ENCODE measurements around the gene ATP1A4. TPM values are rescaled to one million over a fixed set of nuclear protein-coding genes. Genes with fewer than 3 reads are reported as not detected.

The ATP1A4 gene
- total RNA-seq, 1 experiment from 2014 or later: not detected

DNA sequence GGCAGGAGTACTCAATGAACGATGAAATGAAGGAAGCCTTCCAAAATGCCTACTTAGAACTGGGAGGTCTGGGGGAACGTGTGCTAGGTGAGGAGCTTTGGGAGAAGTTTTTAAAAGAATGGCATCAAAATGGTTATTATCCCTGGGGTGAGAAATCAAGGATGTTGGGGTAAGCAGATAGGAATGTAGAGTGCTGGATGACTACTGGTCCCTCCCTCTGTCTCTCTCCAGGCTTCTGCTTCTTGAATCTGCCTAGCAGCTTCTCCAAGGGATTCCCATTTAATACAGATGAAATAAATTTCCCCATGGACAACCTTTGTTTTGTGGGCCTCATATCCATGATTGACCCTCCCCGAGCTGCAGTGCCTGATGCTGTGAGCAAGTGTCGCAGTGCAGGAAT, 20.0 kb downstream of the ATP1A4 start:
- ATAC-seq (no peak), DNase-seq (ENCODE audit: low read depth, low spot score) (no peak)
- H3K36me3 ChIP-seq (ENCODE audit: control insufficient read depth, insufficient read depth, low read length): no peaks in the 10 kb centered on the region
- no TSS peak for BruUV-seq (replicated peaks)
- in situ Hi-C loops (cut with HindIII; ENCODE audit: low pct_unique_long_range_greater_than_20kb, low sequenced_read_pairs) (no loop called here), intact Hi-C loops (cut with micrococcal nuclease; ENCODE audit: unreplicated experiment) (no loop called here)
- CTCF ChIA-PET: interaction anchor here (0.6 to 1.3 kb wide), 2 partner anchors 25 to 71 kb away, joined by 5 to 6 read pairs; no protein-coding TSS in a partner anchor
- H3K4me1 ChIP-seq (ENCODE audit: control insufficient read depth, insufficient read depth, low read length): no peaks in the 10 kb centered on the region
- POLR2A ChIA-PET: no interaction called here
- TF ChIP-seq POLR2AphosphoS5 (IDR thresholded peaks at IDR 0.05; ENCODE audit: low read depth, low read length) (no peak), SIN3A (IDR thresholded peaks at IDR 0.05; ENCODE audit: borderline replicate concordance, insufficient read depth, low read depth, low read length) (no peak), TCF7L2 (IDR thresholded peaks at IDR 0.05; ENCODE audit: low read depth, low read length) (no peak)
- TF ChIP-seq, protein P1, sequence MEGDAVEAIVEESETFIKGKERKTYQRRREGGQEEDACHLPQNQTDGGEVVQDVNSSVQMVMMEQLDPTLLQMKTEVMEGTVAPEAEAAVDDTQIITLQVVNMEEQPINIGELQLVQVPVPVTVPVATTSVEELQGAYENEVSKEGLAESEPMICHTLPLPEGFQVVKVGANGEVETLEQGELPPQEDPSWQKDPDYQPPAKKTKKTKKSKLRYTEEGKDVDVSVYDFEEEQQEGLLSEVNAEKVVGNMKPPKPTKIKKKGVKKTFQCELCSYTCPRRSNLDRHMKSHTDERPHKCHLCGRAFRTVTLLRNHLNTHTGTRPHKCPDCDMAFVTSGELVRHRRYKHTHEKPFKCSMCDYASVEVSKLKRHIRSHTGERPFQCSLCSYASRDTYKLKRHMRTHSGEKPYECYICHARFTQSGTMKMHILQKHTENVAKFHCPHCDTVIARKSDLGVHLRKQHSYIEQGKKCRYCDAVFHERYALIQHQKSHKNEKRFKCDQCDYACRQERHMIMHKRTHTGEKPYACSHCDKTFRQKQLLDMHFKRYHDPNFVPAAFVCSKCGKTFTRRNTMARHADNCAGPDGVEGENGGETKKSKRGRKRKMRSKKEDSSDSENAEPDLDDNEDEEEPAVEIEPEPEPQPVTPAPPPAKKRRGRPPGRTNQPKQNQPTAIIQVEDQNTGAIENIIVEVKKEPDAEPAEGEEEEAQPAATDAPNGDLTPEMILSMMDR (IDR thresholded peaks at IDR 0.05): no peak
- TF ChIP-seq, protein P2, sequence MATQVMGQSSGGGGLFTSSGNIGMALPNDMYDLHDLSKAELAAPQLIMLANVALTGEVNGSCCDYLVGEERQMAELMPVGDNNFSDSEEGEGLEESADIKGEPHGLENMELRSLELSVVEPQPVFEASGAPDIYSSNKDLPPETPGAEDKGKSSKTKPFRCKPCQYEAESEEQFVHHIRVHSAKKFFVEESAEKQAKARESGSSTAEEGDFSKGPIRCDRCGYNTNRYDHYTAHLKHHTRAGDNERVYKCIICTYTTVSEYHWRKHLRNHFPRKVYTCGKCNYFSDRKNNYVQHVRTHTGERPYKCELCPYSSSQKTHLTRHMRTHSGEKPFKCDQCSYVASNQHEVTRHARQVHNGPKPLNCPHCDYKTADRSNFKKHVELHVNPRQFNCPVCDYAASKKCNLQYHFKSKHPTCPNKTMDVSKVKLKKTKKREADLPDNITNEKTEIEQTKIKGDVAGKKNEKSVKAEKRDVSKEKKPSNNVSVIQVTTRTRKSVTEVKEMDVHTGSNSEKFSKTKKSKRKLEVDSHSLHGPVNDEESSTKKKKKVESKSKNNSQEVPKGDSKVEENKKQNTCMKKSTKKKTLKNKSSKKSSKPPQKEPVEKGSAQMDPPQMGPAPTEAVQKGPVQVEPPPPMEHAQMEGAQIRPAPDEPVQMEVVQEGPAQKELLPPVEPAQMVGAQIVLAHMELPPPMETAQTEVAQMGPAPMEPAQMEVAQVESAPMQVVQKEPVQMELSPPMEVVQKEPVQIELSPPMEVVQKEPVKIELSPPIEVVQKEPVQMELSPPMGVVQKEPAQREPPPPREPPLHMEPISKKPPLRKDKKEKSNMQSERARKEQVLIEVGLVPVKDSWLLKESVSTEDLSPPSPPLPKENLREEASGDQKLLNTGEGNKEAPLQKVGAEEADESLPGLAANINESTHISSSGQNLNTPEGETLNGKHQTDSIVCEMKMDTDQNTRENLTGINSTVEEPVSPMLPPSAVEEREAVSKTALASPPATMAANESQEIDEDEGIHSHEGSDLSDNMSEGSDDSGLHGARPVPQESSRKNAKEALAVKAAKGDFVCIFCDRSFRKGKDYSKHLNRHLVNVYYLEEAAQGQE (IDR thresholded peaks at IDR 0.05; ENCODE audit: insufficient read depth in 1 of 2, low read depth in 2 of 2, low read length in 1 of 2): no peak
- H3K27ac ChIP-seq (ENCODE audit: low read length): no peak overlapping the region
- no peaks in the 10 kb centered on the region for H3K9me3 ChIP-seq (ENCODE audit: control insufficient read depth, insufficient read depth, low read depth, low read length)
- peaks cover 5% of the 10 kb centered on the region for H3K27me3 ChIP-seq (ENCODE audit: control insufficient read depth, insufficient read depth, low read length)
- no peak overlapping the region for H3K4me3 ChIP-seq (ENCODE audit: low read depth in 2 of 2, low read length in 2 of 2)

DNA sequence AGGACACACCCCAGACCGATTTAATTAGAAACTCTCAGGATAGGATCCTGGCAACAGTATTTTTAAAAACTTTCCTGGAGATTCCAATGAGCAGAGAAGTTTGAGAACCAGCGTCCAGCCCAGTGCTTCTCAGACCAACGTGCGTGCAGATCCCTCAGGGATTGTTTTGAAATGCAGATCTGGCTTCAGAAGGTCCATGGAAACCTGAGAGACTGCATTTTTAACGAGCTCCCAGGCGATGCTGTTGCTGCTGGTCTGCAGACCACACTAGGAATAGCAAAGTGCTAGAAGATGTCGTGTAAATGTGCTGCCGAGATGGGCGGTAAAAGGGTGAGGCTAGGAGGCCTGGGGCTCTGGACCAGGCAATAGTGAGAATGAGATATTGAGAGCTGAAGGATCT, 20.6 kb downstream of the ATP1A4 start:
- no TSS peak for BruUV-seq (replicated peaks)
- ChIA-PET CTCF (interaction anchor here (1.3 kb wide), 1 partner anchor 71 kb away, joined by 5 read pairs; no protein-coding TSS in a partner anchor), POLR2A (no interaction called here)
- Histone ChIP-seq H3K27me3 (ENCODE audit: control insufficient read depth, insufficient read depth, low read length) (peaks cover 5% of the 10 kb centered on the region), H3K4me1 (ENCODE audit: control insufficient read depth, insufficient read depth, low read length) (no peaks in the 10 kb centered on the region), H3K9me3 (ENCODE audit: control insufficient read depth, insufficient read depth, low read depth, low read length) (no peaks in the 10 kb centered on the region), H3K4me3 (ENCODE audit: low read depth in 2 of 2, low read length in 2 of 2) (no peak overlapping the region), H3K27ac (ENCODE audit: low read length) (no peak overlapping the region), H3K36me3 (ENCODE audit: control insufficient read depth, insufficient read depth, low read length) (no peaks in the 10 kb centered on the region)
- TF ChIP-seq POLR2AphosphoS5 (IDR thresholded peaks at IDR 0.05; ENCODE audit: low read depth, low read length) (no peak), SIN3A (IDR thresholded peaks at IDR 0.05; ENCODE audit: borderline replicate concordance, insufficient read depth, low read depth, low read length) (no peak), TCF7L2 (IDR thresholded peaks at IDR 0.05; ENCODE audit: low read depth, low read length) (no peak)
- TF ChIP-seq, protein P1 (IDR thresholded peaks at IDR 0.05): no peak
- TF ChIP-seq, protein P2 (IDR thresholded peaks at IDR 0.05; ENCODE audit: insufficient read depth in 1 of 2, low read depth in 2 of 2, low read length in 1 of 2): no peak
- intact Hi-C loops (cut with micrococcal nuclease; ENCODE audit: unreplicated experiment): no loop called here
- DNase-seq (ENCODE audit: low read depth, low spot score): no peak
- ATAC-seq: no peak
- in situ Hi-C loops (cut with HindIII; ENCODE audit: low pct_unique_long_range_greater_than_20kb, low sequenced_read_pairs): no loop called here

All from Panc1 (cell line).